Measurements from ENCODE around the gene MRPL38. TPM values are rescaled to one million over a fixed set of nuclear protein-coding genes. Genes with fewer than 3 reads are reported as not detected.

Gene MRPL38
- 10 to 100 TPM; 26.3 to 41.2 TPM for total RNA-seq
- polyA plus RNA-seq (ENCODE audit: insufficient read length in 2 of 2) = 100 to 1,000 TPM; 111 to 116 TPM
- long read RNA-seq, donor 1, transcript MRPL38-201 (9 exons, 1,888 nt) = major isoform, 20 of 24 reads
- long read RNA-seq, donor 1, partial matches to known transcripts = 0 of 24 reads
- long read RNA-seq, donor 1, other reads (novel, unspliced or antisense) = 0 of 24 reads
- long read RNA-seq, donor 2, transcript MRPL38-201 (9 exons, 1,888 nt) = major isoform, 18 of 23 reads
- long read RNA-seq, donor 2, partial matches to known transcripts = 0 of 23 reads
- long read RNA-seq, donor 2, other reads (novel, unspliced or antisense) = 0 of 23 reads
- long read RNA-seq, donor 3, transcript MRPL38-201 (9 exons, 1,888 nt) = major isoform, 13 of 15 reads
- long read RNA-seq, donor 3, partial matches to known transcripts = 0 of 15 reads
- long read RNA-seq, donor 3, other reads (novel, unspliced or antisense) = 0 of 15 reads
- long read RNA-seq, donor 4, transcript MRPL38-201 (9 exons, 1,888 nt) = major isoform, 15 of 18 reads
- long read RNA-seq, donor 4, partial matches to known transcripts = 0 of 18 reads
- long read RNA-seq, donor 4, other reads (novel, unspliced or antisense) = 0 of 18 reads

DNA sequence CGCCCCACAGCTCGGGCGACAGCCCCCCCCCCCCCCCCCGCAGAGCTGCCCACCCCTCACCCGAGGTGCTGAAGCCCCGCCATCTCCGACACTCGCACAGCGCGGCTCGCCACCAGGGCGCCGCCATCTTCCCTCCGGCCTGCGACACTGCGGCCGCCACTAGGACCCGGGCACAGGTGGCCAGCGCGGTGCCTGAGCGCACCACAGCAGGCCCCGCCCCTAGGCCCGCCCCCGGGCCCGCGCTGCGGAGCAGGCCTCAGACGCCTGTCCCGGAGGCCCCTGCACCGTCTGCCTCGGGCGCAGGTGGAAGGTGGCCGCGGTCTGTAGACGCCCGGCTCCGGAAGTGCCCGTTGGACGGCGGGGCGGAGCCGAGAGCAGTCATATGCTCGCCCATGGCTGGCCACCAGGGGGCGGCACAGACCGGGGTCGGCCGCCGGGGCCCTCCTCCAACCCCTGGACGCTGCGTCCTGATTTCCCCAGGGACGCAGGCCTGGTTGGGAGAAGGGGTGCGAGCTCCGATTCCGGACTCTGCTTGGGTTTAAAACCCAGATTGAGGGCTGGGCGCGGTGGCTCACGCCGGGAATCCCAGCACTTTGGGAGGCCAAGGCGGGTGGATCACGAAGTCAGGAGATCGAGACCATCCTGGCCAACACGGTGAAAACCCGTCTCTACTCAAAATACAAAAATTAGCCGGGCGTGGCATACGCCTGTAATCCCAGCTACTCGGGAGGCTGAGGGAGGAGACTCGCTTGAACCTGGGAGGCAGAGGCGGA is at the start of gene MRPL38:
Gene MRPL38 (minus strand): TSS at position 136 of the 773 bp plus-strand sequence. CDS start 9 bp downstream, at position 127.
- Histone ChIP-seq H3K9me3 (ENCODE audit: control insufficient read depth, insufficient read depth, low read length) (no peaks in the 10 kb centered on the region), H3K4me3 (ENCODE audit: low read depth, low read length) (peak within 1 kb of the TSS; percentile 74), H3K27me3 (ENCODE audit: control insufficient read depth, insufficient read depth, low read length) (no peaks in the 10 kb centered on the region), H3K4me1 (ENCODE audit: control insufficient read depth, insufficient read depth, low read length) (peaks cover 29% of the 10 kb centered on the region), H3K36me3 (ENCODE audit: control insufficient read depth, insufficient read depth, low read length) (peaks cover 42% of the 10 kb centered on the region), H3K27ac (ENCODE audit: low read depth, low read length) (peak within 1 kb of the TSS; percentile 89)
- under 1% methylated on average over 57 of the region's 69 CpGs for WGBS (ENCODE audit: insufficient coverage)
- DNase-seq (ENCODE audit: low read depth in 4 of 6, low spot score in 6 of 6) = peak; percentile 71 to 96 (median 82)

DNA sequence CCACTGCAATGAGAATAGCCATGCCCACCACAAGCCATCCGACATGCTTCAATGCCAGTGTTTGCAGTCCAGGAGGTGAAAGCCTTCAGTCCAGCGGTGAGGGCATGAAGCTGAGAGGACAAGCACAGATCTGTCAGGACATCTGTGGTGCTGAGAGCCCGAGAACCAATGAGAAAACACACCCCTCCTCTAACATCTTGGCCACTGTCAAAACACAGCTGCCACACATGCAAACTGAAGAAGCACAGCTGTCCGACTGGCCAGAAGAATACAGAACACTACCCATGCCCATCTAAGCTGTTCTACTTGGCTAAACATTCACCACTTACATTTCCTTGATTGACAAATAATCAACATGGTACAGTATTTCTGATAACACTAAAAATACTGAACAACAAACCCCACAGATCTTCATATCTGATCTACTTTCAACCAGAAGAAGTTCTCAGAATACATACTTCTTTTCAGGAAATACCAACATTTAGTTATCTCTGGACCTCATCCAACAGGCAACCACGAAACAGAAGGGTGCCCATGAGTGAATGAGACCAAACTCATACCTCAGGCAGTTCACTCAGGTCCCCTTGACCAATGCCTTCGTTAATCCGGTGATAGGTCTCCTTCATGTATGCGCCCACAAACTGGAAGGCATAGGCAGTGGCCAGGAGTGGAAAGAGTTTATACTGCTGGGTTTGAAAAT is 46.3 kb upstream of the MRPL38 start:
- H3K4me1 ChIP-seq (ENCODE audit: control insufficient read depth, insufficient read depth, low read length) = no peaks in the 10 kb centered on the region
- no peak overlapping the region for H3K27ac ChIP-seq (ENCODE audit: low read depth, low read length)
- WGBS (ENCODE audit: insufficient coverage) = 90% methylated on average over 6 of the region's 8 CpGs
- peaks cover 79% of the 10 kb centered on the region for H3K36me3 ChIP-seq (ENCODE audit: control insufficient read depth, insufficient read depth, low read length)
- no peak overlapping the region for H3K4me3 ChIP-seq (ENCODE audit: low read depth, low read length)
- no peak for DNase-seq (ENCODE audit: low read depth in 4 of 6, low spot score in 6 of 6)
- H3K27me3 ChIP-seq (ENCODE audit: control insufficient read depth, insufficient read depth, low read length) = no peaks in the 10 kb centered on the region
- no peaks in the 10 kb centered on the region for H3K9me3 ChIP-seq (ENCODE audit: control insufficient read depth, insufficient read depth, low read length)

DNA sequence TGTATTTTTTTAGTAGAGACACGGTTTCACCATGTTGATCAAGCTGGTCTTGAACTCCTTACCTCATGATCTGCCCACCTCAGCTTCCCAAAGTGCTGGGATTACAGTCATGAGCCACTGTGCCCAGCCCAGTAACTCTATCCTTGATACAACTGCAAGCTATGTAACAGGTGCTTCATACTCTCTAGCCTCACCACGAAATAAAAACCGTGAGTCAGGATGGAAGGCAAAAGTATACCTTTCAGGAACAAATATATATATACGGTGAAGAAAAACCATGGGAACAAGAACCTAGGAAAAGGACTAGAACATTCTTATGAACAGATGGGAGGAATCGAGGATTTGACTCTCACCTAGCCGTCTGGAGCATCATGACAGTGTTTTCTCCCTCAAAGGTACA is 45.7 kb upstream of the MRPL38 start:
- no peaks in the 10 kb centered on the region for H3K4me1 ChIP-seq (ENCODE audit: control insufficient read depth, insufficient read depth, low read length)
- no peak overlapping the region for H3K27ac ChIP-seq (ENCODE audit: low read depth, low read length)
- no peak overlapping the region for H3K4me3 ChIP-seq (ENCODE audit: low read depth, low read length)
- no peak for DNase-seq (ENCODE audit: low read depth in 4 of 6, low spot score in 6 of 6)
- H3K36me3 ChIP-seq (ENCODE audit: control insufficient read depth, insufficient read depth, low read length) = peaks cover 75% of the 10 kb centered on the region
- H3K9me3 ChIP-seq (ENCODE audit: control insufficient read depth, insufficient read depth, low read length) = no peaks in the 10 kb centered on the region
- 93% methylated on average over 3 of the region's 6 CpGs for WGBS (ENCODE audit: insufficient coverage)
- no peaks in the 10 kb centered on the region for H3K27me3 ChIP-seq (ENCODE audit: control insufficient read depth, insufficient read depth, low read length)

DNA sequence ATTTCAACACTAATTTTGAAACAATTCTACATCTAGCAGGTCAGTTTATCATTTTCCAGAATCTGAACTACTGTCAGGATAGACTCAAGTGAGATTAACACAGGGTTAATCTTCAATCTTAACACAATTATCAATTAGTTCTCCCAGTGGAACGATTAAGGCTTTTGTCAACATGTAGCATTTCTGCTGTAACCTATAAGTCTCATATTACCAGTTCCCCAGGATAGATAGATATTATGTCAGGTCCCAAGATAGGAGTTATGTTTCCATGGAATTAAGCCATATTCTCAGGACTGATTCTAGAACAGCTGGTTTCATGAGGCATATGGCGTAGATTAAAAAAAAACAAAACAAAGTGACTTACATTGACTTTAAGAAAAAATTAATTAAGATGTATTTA is 40.5 kb upstream of the MRPL38 start:
- Histone ChIP-seq H3K27me3 (ENCODE audit: control insufficient read depth, insufficient read depth, low read length) (no peaks in the 10 kb centered on the region), H3K36me3 (ENCODE audit: control insufficient read depth, insufficient read depth, low read length) (peaks cover 38% of the 10 kb centered on the region), H3K4me1 (ENCODE audit: control insufficient read depth, insufficient read depth, low read length) (peaks cover 8% of the 10 kb centered on the region), H3K4me3 (ENCODE audit: low read depth, low read length) (no peak overlapping the region), H3K9me3 (ENCODE audit: control insufficient read depth, insufficient read depth, low read length) (no peaks in the 10 kb centered on the region), H3K27ac (ENCODE audit: low read depth, low read length) (no peak overlapping the region)
- DNase-seq (ENCODE audit: low read depth in 4 of 6, low spot score in 6 of 6) = peak in 1 of 6 donors; percentile 61
- WGBS (ENCODE audit: insufficient coverage) = no CpG with 5 or more reads among the region's 2 CpGs

DNA sequence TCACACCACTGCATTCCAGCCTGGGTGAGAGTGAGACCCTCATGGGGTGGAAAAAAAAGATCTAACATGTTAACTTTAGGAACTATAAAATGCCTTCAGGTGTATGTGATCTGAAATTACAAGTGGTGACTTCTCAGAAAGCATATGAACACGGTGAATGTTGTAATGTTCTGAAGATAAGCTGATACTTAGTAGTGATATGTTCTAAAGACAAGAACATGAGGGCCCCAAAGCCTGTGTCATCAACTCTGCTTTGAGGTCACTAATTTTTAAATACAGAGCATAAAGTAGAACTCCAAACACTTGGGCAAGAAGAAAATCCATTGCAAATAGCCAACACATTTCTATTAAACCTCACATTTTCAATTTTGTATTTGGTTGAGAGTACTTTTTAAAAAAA is 38.8 kb upstream of the MRPL38 start:
- Histone ChIP-seq H3K4me3 (ENCODE audit: low read depth, low read length) (no peak overlapping the region), H3K36me3 (ENCODE audit: control insufficient read depth, insufficient read depth, low read length) (peaks cover 21% of the 10 kb centered on the region), H3K9me3 (ENCODE audit: control insufficient read depth, insufficient read depth, low read length) (no peaks in the 10 kb centered on the region), H3K27me3 (ENCODE audit: control insufficient read depth, insufficient read depth, low read length) (no peaks in the 10 kb centered on the region), H3K27ac (ENCODE audit: low read depth, low read length) (no peak overlapping the region), H3K4me1 (ENCODE audit: control insufficient read depth, insufficient read depth, low read length) (peaks cover 11% of the 10 kb centered on the region)
- 100% methylated on average over 1 of the region's 1 CpG for WGBS (ENCODE audit: insufficient coverage)
- DNase-seq (ENCODE audit: low read depth in 4 of 6, low spot score in 6 of 6) = no peak

DNA sequence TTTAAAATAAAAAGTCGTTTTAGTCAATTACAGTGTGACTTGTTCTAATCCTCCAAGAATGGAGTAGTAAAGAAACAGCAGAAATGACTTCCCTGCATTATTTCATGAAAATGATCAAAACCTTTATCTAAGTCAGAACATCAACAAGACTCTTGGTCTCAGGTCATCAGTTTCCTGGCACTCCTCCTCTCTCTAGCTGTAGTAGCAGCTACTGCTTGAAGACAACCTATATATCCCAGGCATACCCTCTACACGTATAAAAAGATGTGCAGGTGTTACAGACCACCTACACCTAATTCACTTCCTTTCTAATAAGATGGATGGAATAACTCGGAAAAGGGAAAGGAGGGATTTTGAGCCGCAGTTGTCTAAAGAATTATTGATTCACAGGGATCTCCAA is 37.8 kb upstream of the MRPL38 start:
- WGBS (ENCODE audit: insufficient coverage) = no CpG with 5 or more reads among the region's 4 CpGs
- no peak for DNase-seq (ENCODE audit: low read depth in 4 of 6, low spot score in 6 of 6)
- peaks cover 11% of the 10 kb centered on the region for H3K4me1 ChIP-seq (ENCODE audit: control insufficient read depth, insufficient read depth, low read length)
- H3K36me3 ChIP-seq (ENCODE audit: control insufficient read depth, insufficient read depth, low read length) = peaks cover 12% of the 10 kb centered on the region
- no peaks in the 10 kb centered on the region for H3K9me3 ChIP-seq (ENCODE audit: control insufficient read depth, insufficient read depth, low read length)
- no peak overlapping the region for H3K27ac ChIP-seq (ENCODE audit: low read depth, low read length)
- H3K27me3 ChIP-seq (ENCODE audit: control insufficient read depth, insufficient read depth, low read length) = no peaks in the 10 kb centered on the region
- H3K4me3 ChIP-seq (ENCODE audit: low read depth, low read length) = no peak overlapping the region

DNA sequence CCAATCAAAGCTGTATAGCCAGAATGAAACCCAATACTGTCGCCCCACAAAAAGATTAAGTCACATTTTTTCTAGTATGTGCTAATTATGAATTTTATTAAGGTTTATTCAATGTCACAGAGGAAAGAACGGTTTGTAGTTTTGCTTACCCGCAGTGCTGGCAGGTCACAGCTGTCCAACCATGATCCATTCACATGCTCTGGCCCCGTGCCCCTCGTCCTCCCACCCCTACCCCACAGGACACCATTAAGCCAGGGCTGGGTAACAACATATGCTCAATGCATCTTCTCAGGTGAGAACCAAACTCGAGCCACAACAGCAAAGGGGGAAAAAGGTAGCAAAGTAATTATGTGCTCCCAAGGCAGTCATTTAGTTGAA is 36.7 kb upstream of the MRPL38 start:
- peak overlapping the region; percentile 72 for H3K4me3 ChIP-seq (ENCODE audit: low read depth, low read length)
- no CpG with 5 or more reads among the region's 6 CpGs for WGBS (ENCODE audit: insufficient coverage)
- DNase-seq (ENCODE audit: low read depth in 4 of 6, low spot score in 6 of 6) = no peak

DNA sequence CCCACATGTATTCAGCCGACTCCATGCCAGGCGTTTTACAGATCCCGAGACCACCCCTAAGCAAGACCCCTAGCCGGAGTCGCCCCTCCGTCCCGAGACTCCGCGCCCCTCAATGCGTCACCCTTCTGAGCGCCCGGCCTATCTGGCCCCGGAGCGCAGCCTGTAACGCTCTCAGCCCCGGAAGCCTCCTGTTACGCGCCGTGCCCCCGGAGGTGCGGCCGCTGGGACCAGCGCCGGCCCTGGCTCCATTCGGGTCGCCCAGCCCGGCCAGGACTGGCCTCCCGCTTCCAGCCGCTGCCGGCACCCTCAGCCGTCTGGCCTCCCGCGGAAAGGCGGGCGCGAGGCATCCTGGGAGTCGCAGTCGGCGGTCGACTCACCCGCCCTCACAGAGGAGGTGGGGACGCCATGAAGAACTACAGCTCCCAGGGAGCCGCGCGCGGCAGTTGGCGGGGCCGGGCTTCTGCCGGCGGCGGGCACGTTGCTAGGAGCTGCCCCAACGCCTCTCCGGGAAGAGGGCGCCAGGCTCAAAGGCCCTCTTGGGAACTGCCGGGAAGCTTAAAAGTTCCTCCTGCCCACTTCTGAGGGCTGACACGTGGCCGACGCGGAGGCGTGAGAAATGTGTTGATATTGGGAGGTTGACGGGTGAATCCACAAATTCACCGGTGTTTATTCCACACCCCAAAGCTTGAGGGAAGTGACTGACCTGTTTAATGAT is 36.2 kb upstream of the MRPL38 start, which contains the start of gene FBF1:
Gene FBF1 (minus strand): TSS at position 316 of the 715 bp plus-strand sequence. CDS start 2,893 bp downstream, outside the sequence.
- Histone ChIP-seq H3K4me3 (ENCODE audit: low read depth, low read length) (peak within 1 kb of the TSS; percentile 72), H3K27me3 (ENCODE audit: control insufficient read depth, insufficient read depth, low read length) (no peaks in the 10 kb centered on the region), H3K27ac (ENCODE audit: low read depth, low read length) (no peak within 1 kb of the TSS), H3K4me1 (ENCODE audit: control insufficient read depth, insufficient read depth, low read length) (peaks cover 11% of the 10 kb centered on the region), H3K9me3 (ENCODE audit: control insufficient read depth, insufficient read depth, low read length) (no peaks in the 10 kb centered on the region), H3K36me3 (ENCODE audit: control insufficient read depth, insufficient read depth, low read length) (peaks cover 3% of the 10 kb centered on the region)
- WGBS (ENCODE audit: insufficient coverage) = under 1% methylated on average over 56 of the region's 63 CpGs
- peak; percentile 72 to 97 (median 88) for DNase-seq (ENCODE audit: low read depth in 4 of 6, low spot score in 6 of 6)

More for the DNA sequence above, 36.7 kb upstream of the MRPL38 start:
- H3K27me3 ChIP-seq (ENCODE audit: control insufficient read depth, insufficient read depth, low read length) = no peaks in the 10 kb centered on the region
- no peaks in the 10 kb centered on the region for H3K9me3 ChIP-seq (ENCODE audit: control insufficient read depth, insufficient read depth, low read length)
- peaks cover 11% of the 10 kb centered on the region for H3K4me1 ChIP-seq (ENCODE audit: control insufficient read depth, insufficient read depth, low read length)
- no peak overlapping the region for H3K27ac ChIP-seq (ENCODE audit: low read depth, low read length)
- H3K36me3 ChIP-seq (ENCODE audit: control insufficient read depth, insufficient read depth, low read length) = peaks cover 3% of the 10 kb centered on the region

All from spinal cord (tissue), 10 donors.